Osteocyte (in vitro differentiated cells): ENCODE results near the gene MAP3K1. TPM values are rescaled to one million over a fixed set of nuclear protein-coding genes. Genes with fewer than 3 reads are reported as not detected.
"Not testable (repeated sequence)": the region's sequence is repeated elsewhere in the genome, so short reads cannot be mapped to it uniquely, and the experiment has no call there.

Source experiments
- DNase-seq: peaks from one replicate; pipeline ENCODE4 v3.0.0; 2021; ENCODE audit warnings: mixed read lengths; ENCODE audit not compliant: unreplicated experiment; ENCODE audit errors: extremely low spot score
- H3K27ac Mint-ChIP-seq: one replicate; pipeline ENCODE4 v1.8.0; 2021; ENCODE audit warnings: mild to moderate bottlenecking, mixed read lengths; ENCODE audit not compliant: unreplicated experiment
- H3K27me3 Mint-ChIP-seq: one replicate; pipeline ENCODE4 v1.8.0; 2021; ENCODE audit warnings: mixed read lengths; ENCODE audit not compliant: unreplicated experiment
- H3K36me3 Mint-ChIP-seq: one replicate; pipeline ENCODE4 v1.8.0; 2021; ENCODE audit warnings: mixed read lengths; ENCODE audit not compliant: unreplicated experiment
- H3K4me1 Mint-ChIP-seq: one replicate; pipeline ENCODE4 v1.8.0; 2021; ENCODE audit warnings: mixed read lengths; ENCODE audit not compliant: unreplicated experiment
- H3K4me3 Mint-ChIP-seq: one replicate; pipeline ENCODE4 v1.8.0; 2021; ENCODE audit warnings: mild to moderate bottlenecking, moderate library complexity, mixed read lengths; ENCODE audit not compliant: unreplicated experiment
- H3K9me3 Mint-ChIP-seq: one replicate; pipeline ENCODE4 v1.8.0; 2021; ENCODE audit warnings: mixed read lengths; ENCODE audit not compliant: unreplicated experiment
- total RNA-seq: library from RNA; stranded (reverse); gene quantifications from 2 replicates; pipeline ENCODE4 v1.2.1, GENCODE V29; 2021
- TF ChIP-seq, protein P1 (sequence below): fragments of 200-600 bp; sonication (generic); IDR thresholded peaks from 2 replicates; pipeline ENCODE4 v1.5.0; 2021; ENCODE audit warnings: antibody characterized with exemption, mild to moderate bottlenecking, moderate library complexity

MAP3K1 gene
- total RNA-seq, 1 donor from 2014 or later, result 15.7 TPM

- Mint-ChIP-seq H3K9me3 (no peaks in the 10 kb centered on the region), H3K36me3 (peaks cover 1% of the 10 kb centered on the region), H3K27ac (peak overlapping the region; percentile 82), H3K4me1 (peaks cover 55% of the 10 kb centered on the region), H3K27me3 (no peaks in the 10 kb centered on the region), H3K4me3 (peak overlapping the region; percentile 73)
- TF ChIP-seq, protein P1, sequence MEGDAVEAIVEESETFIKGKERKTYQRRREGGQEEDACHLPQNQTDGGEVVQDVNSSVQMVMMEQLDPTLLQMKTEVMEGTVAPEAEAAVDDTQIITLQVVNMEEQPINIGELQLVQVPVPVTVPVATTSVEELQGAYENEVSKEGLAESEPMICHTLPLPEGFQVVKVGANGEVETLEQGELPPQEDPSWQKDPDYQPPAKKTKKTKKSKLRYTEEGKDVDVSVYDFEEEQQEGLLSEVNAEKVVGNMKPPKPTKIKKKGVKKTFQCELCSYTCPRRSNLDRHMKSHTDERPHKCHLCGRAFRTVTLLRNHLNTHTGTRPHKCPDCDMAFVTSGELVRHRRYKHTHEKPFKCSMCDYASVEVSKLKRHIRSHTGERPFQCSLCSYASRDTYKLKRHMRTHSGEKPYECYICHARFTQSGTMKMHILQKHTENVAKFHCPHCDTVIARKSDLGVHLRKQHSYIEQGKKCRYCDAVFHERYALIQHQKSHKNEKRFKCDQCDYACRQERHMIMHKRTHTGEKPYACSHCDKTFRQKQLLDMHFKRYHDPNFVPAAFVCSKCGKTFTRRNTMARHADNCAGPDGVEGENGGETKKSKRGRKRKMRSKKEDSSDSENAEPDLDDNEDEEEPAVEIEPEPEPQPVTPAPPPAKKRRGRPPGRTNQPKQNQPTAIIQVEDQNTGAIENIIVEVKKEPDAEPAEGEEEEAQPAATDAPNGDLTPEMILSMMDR, result no peak
- DNase-seq, result no peak
Measured at GRCh38 chr5:56819060-56819881, 3.9 kb downstream of the MAP3K1 start.

GRCh38 chr5:56821868-56822267 lies 6.5 kb downstream of the MAP3K1 start:
- not testable (repeated sequence) for H3K36me3 Mint-ChIP-seq, H3K27ac Mint-ChIP-seq

GRCh38 chr5:56822981-56823380 lies 7.6 kb downstream of the MAP3K1 start:
- peaks cover 8% of the 10 kb centered on the region for H3K36me3 Mint-ChIP-seq
- TF ChIP-seq, protein P1, result no peak
- no peak overlapping the region for H3K27ac Mint-ChIP-seq
- H3K4me3 Mint-ChIP-seq, result no peak overlapping the region
- no peaks in the 10 kb centered on the region for H3K9me3 Mint-ChIP-seq
- H3K27me3 Mint-ChIP-seq, result no peaks in the 10 kb centered on the region
- peaks cover 57% of the 10 kb centered on the region for H3K4me1 Mint-ChIP-seq
- DNase-seq, result no peak

More at GRCh38 chr5:56821868-56822267, 6.5 kb downstream of the MAP3K1 start:
- H3K4me3 Mint-ChIP-seq, H3K27me3 Mint-ChIP-seq, H3K9me3 Mint-ChIP-seq, DNase-seq: not testable (repeated sequence)
- peaks cover 68% of the 10 kb centered on the region for H3K4me1 Mint-ChIP-seq

- H3K4me1 Mint-ChIP-seq, result peaks cover 55% of the 10 kb centered on the region
- no peaks in the 10 kb centered on the region for H3K27me3 Mint-ChIP-seq
- H3K4me3 Mint-ChIP-seq, result no peak overlapping the region
- H3K27ac Mint-ChIP-seq, result no peak overlapping the region
- H3K9me3 Mint-ChIP-seq, result no peaks in the 10 kb centered on the region
- DNase-seq, result no peak
- peaks cover 8% of the 10 kb centered on the region for H3K36me3 Mint-ChIP-seq
- TF ChIP-seq, protein P1, result no peak
Measured at GRCh38 chr5:56824019-56824418, 8.7 kb downstream of the MAP3K1 start.

- Mint-ChIP-seq H3K4me3 (no peak overlapping the region), H3K27ac (peak overlapping the region; percentile 72), H3K27me3 (no peaks in the 10 kb centered on the region), H3K9me3 (no peaks in the 10 kb centered on the region), H3K36me3 (peaks cover 8% of the 10 kb centered on the region), H3K4me1 (peaks cover 50% of the 10 kb centered on the region)
- DNase-seq, result no peak
- TF ChIP-seq, protein P1, result no peak
Measured at GRCh38 chr5:56825222-56825824, 10.0 kb downstream of the MAP3K1 start.
